H9 (cell line): ENCODE results near the gene ATP8A2. TPM values are rescaled to one million over a fixed set of nuclear protein-coding genes. Genes with fewer than 3 reads are reported as not detected.

Experiments
- DNase-seq: peaks from one replicate; pipeline ENCODE4 v3.0.0-alpha.2; 2017
- H2AFZ ChIP-seq: one replicate; pipeline ENCODE4 v1.6.1; 2013; ENCODE audit warnings: mild to moderate bottlenecking, low read length, control low read depth, moderate library complexity
- H2AK5ac ChIP-seq: 2 replicates; pipeline ENCODE4 v1.6.1; 2013; ENCODE audit warnings: low read length, control low read depth, mixed read lengths; ENCODE audit not compliant: insufficient read length
- H2BK120ac ChIP-seq: one replicate; pipeline ENCODE4 v1.6.1; 2013; ENCODE audit warnings: low read depth, mild to moderate bottlenecking, low read length, control low read depth, inconsistent platforms; ENCODE audit not compliant: poor library complexity, severe bottlenecking
- H2BK12ac ChIP-seq: 2 replicates; pipeline ENCODE4 v1.6.1; 2013; ENCODE audit warnings: low read length, control low read depth, mixed read lengths, low read depth; ENCODE audit not compliant: insufficient read length
- H2BK15ac ChIP-seq: 2 replicates; pipeline ENCODE4 v1.6.1; 2013; ENCODE audit warnings: low read depth, low read length, control low read depth
- H2BK20ac ChIP-seq: one replicate; pipeline ENCODE4 v1.6.1; 2013; ENCODE audit warnings: low read depth, mild to moderate bottlenecking, low read length, control low read depth, inconsistent platforms; ENCODE audit not compliant: poor library complexity, severe bottlenecking
- H2BK5ac ChIP-seq: 2 replicates; pipeline ENCODE4 v1.6.1; 2013; ENCODE audit warnings: low read length, control low read depth, mixed read lengths; ENCODE audit not compliant: insufficient read length
- H3K14ac ChIP-seq: 2 replicates; pipeline ENCODE4 v1.6.1; 2013; ENCODE audit warnings: low read length, control low read depth; ENCODE audit not compliant: insufficient read depth
- H3K18ac ChIP-seq: 2 replicates; pipeline ENCODE4 v1.6.1; 2013; ENCODE audit warnings: low read depth, mild to moderate bottlenecking, mixed read lengths, low read length, control low read depth; ENCODE audit not compliant: insufficient read length
- H3K23ac ChIP-seq: 2 replicates; pipeline ENCODE4 v1.6.1; 2013; ENCODE audit warnings: low read length, control low read depth, mixed read lengths, low read depth; ENCODE audit not compliant: insufficient read length
- H3K23me2 ChIP-seq: 2 replicates; pipeline ENCODE4 v1.6.1; 2013; ENCODE audit warnings: low read depth, mild to moderate bottlenecking, mixed read lengths, low read length, control low read depth; ENCODE audit not compliant: insufficient read length, poor library complexity, severe bottlenecking
- H3K27ac ChIP-seq: 2 replicates; pipeline ENCODE4 v1.5.1; 2013; ENCODE audit warnings: low read length, control low read depth, mixed read lengths, low read depth; ENCODE audit not compliant: insufficient read length
- H3K27me3 ChIP-seq: 2 replicates; pipeline ENCODE4 v1.6.1; 2013; ENCODE audit warnings: low read length, control low read depth, inconsistent platforms; ENCODE audit not compliant: insufficient read depth
- H3K4ac ChIP-seq: 2 replicates; pipeline ENCODE4 v1.6.1; 2013; ENCODE audit warnings: low read depth, mild to moderate bottlenecking, control low read depth, inconsistent platforms, low read length, moderate library complexity
- H3K4me1 ChIP-seq: 2 replicates; pipeline ENCODE4 v1.6.1; 2013; ENCODE audit warnings: low read length, control low read depth, inconsistent platforms; ENCODE audit not compliant: insufficient read depth
- H3K4me2 ChIP-seq: 2 replicates; pipeline ENCODE4 v1.6.1; 2013; ENCODE audit warnings: low read length, control low read depth, mixed read lengths; ENCODE audit not compliant: insufficient read length, insufficient read depth
- H3K56ac ChIP-seq: 2 replicates; pipeline ENCODE4 v1.6.1; 2013; ENCODE audit warnings: low read depth, mild to moderate bottlenecking, mixed read lengths, low read length, control low read depth; ENCODE audit not compliant: insufficient read length
- H3K79me1 ChIP-seq: 2 replicates; pipeline ENCODE4 v1.6.1; 2013; ENCODE audit warnings: low read depth, mild to moderate bottlenecking, moderate library complexity, low read length, control low read depth, inconsistent platforms; ENCODE audit not compliant: insufficient read depth, poor library complexity, severe bottlenecking
- H3K79me2 ChIP-seq: 2 replicates; pipeline ENCODE4 v1.6.1; 2013; ENCODE audit warnings: low read length, control low read depth, inconsistent platforms; ENCODE audit not compliant: insufficient read depth
- H3K9ac ChIP-seq: 2 replicates; pipeline ENCODE4 v1.6.1; 2013; ENCODE audit warnings: low read length, control low read depth, mixed read lengths; ENCODE audit not compliant: insufficient read length; ENCODE audit errors: extremely low read depth
- H3K9me3 ChIP-seq: one replicate; pipeline ENCODE4 v1.6.1; 2013; ENCODE audit warnings: low read depth, low read length, inconsistent platforms; ENCODE audit not compliant: control insufficient read depth
- H3T11ph ChIP-seq: one replicate; pipeline ENCODE4 v1.6.1; 2013; ENCODE audit warnings: mild to moderate bottlenecking, low read length, control low read depth, inconsistent platforms
- H4K20me1 ChIP-seq: one replicate; pipeline ENCODE4 v1.6.1; 2013; ENCODE audit not compliant: control insufficient read depth, insufficient read length, insufficient read depth
- H4K5ac ChIP-seq: 2 replicates; pipeline ENCODE4 v1.6.1; 2013; ENCODE audit warnings: low read depth, mild to moderate bottlenecking, mixed read lengths, low read length, control low read depth; ENCODE audit not compliant: insufficient read length
- H4K8ac ChIP-seq: replicated peaks from 2 replicates; pipeline ENCODE4 v1.6.1; 2013; ENCODE audit warnings: low read length, control low read depth, mixed read lengths, low read depth; ENCODE audit not compliant: insufficient read length
- H4K91ac ChIP-seq: 2 replicates; pipeline ENCODE4 v1.6.1; 2013; ENCODE audit warnings: low read depth, mild to moderate bottlenecking, moderate library complexity, mixed read lengths, low read length, control low read depth; ENCODE audit not compliant: insufficient read length
- H3K27ac Mint-ChIP-seq, 3 experiments: 2 replicates in 2 of 3; 3 replicates in 1 of 3; pipeline ENCODE4 v1.8.0; 2020 to 2021; ENCODE audit warnings: mixed read lengths in 3 of 3, mild to moderate bottlenecking in 1 of 3, moderate library complexity in 1 of 3
- H3K27me3 Mint-ChIP-seq: 2 replicates; pipeline ENCODE4 v1.8.0; 2021; ENCODE audit warnings: low read depth, mild to moderate bottlenecking, moderate library complexity, mixed read lengths
- H3K36me3 Mint-ChIP-seq, 3 experiments: 2 replicates in 2 of 3; 3 replicates in 1 of 3; pipeline ENCODE4 v1.8.0; 2020 to 2021; ENCODE audit warnings: low read depth in 3 of 3, mixed read lengths in 3 of 3; ENCODE audit not compliant: insufficient read depth in 1 of 3
- H3K4me1 Mint-ChIP-seq, 2 experiments: 2 replicates each; pipeline ENCODE4 v1.8.0; 2020; ENCODE audit warnings: mixed read lengths in 2 of 2
- H3K4me3 Mint-ChIP-seq, 2 experiments: 2 replicates in 1 of 2; 3 replicates in 1 of 2; pipeline ENCODE4 v1.8.0; 2020 to 2021; ENCODE audit warnings: mild to moderate bottlenecking in 2 of 2, mixed read lengths in 2 of 2, moderate library complexity in 1 of 2
- H3K9me3 Mint-ChIP-seq, 2 experiments: 2 replicates in 1 of 2; 3 replicates in 1 of 2; pipeline ENCODE4 v1.8.0; 2020; ENCODE audit warnings: mild to moderate bottlenecking in 2 of 2, mixed read lengths in 2 of 2, moderate library complexity in 1 of 2
- WGBS: extraction: QIAGEN DNeasy Blood & Tissue Kit; methylation state at CpG from one replicate; pipeline ENCODE4 v1.1.7; 2013; ENCODE audit warnings: missing lambda C conversion rate, low lambda C conversion rate, mixed read lengths; ENCODE audit not compliant: insufficient read length; ENCODE audit errors: extremely low coverage; 5-methylcytosine and 5-hydroxymethylcytosine counted together
- total RNA-seq: library from RNA; stranded (reverse); gene quantifications from 2 replicates; pipeline ENCODE4 v1.2.1, GENCODE V29; 2021
- TF ChIP-seq, protein P1 (sequence below): fragments of 200-600 bp; sonication (generic); conservative IDR thresholded peaks from 3 replicates; pipeline ENCODE4 v1.8.0; 2021; ENCODE audit warnings: antibody characterized with exemption, mild to moderate bottlenecking

Gene ATP8A2
- total RNA-seq, 1 experiment from 2014 or later, result 18.2 TPM

DNA sequence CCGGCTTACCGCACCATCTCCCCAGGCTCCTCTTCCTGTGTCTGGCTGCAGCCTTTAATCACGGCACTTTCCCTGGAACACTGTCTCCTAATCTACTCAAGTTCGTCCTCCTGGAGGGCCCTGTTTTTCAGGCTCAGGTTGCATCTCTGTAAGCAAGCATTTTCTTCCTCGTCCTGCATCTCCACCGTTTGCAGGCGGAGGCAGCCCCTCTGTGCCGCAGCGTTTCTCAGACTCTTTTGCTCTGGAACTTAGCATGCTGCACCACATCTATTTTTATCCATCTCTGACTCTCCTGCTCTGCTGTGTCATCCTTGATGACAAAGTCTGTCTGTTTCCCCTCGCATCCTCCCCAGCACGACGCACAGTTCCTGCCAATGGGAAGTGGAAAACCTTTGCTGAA lies 117.5 kb downstream of the ATP8A2 start:
- Histone ChIP-seq H3K4me2 (no peak overlapping the region), H3K23ac (no peak overlapping the region), H2BK120ac (no peak overlapping the region), H4K20me1 (no peaks in the 10 kb centered on the region), H3K79me1 (peaks cover 2% of the 10 kb centered on the region), H4K8ac (no peak overlapping the region), H3K23me2 (no peaks in the 10 kb centered on the region), H3K27ac (no peak overlapping the region), H2AK5ac (no peak overlapping the region), H3K56ac (no peak overlapping the region), H2BK20ac (no peak overlapping the region), H2BK12ac (no peak overlapping the region), H3K27me3 (no peaks in the 10 kb centered on the region), H3K4me1 (peaks cover 5% of the 10 kb centered on the region; the same call in 1 of the 2 replicates), H3K14ac (no peak overlapping the region), H3K79me2 (no peaks in the 10 kb centered on the region), H2BK15ac (no peak overlapping the region), H2AFZ (no peak overlapping the region), H2BK5ac (no peak overlapping the region), H3K9ac (no peak overlapping the region), H3T11ph (no peak overlapping the region), H4K5ac (no peak overlapping the region), H3K4ac (no peak overlapping the region), H3K18ac (no peak overlapping the region), H3K9me3 (no peaks in the 10 kb centered on the region), H4K91ac (no peak overlapping the region)
- Mint-ChIP-seq H3K9me3 (no peaks in the 10 kb centered on the region), H3K4me3 (no peak overlapping the region), H3K27me3 (no peaks in the 10 kb centered on the region), H3K4me1 (peaks cover 33 to 45% of the 10 kb centered on the region in 2 experiments), H3K36me3 (no peaks in the 10 kb centered on the region), H3K27ac (peak overlapping the region in 2 of 3 experiments; percentile 35 to 80; a peak in 4 of 7 replicates)
- no CpG with 5 or more reads among the region's 12 CpGs for WGBS
- DNase-seq, result peak; percentile 40
- TF ChIP-seq, protein P1, sequence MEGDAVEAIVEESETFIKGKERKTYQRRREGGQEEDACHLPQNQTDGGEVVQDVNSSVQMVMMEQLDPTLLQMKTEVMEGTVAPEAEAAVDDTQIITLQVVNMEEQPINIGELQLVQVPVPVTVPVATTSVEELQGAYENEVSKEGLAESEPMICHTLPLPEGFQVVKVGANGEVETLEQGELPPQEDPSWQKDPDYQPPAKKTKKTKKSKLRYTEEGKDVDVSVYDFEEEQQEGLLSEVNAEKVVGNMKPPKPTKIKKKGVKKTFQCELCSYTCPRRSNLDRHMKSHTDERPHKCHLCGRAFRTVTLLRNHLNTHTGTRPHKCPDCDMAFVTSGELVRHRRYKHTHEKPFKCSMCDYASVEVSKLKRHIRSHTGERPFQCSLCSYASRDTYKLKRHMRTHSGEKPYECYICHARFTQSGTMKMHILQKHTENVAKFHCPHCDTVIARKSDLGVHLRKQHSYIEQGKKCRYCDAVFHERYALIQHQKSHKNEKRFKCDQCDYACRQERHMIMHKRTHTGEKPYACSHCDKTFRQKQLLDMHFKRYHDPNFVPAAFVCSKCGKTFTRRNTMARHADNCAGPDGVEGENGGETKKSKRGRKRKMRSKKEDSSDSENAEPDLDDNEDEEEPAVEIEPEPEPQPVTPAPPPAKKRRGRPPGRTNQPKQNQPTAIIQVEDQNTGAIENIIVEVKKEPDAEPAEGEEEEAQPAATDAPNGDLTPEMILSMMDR, result no peak
